ENCODE data around the gene ANKRD24.

The ANKRD24 gene

GRCh38 chr19:4198467-4199126 lies 16.1 kb downstream of the ANKRD24 start:
- in situ Hi-C loops (cut with MboI; ENCODE audit: low sequenced_read_pairs, unreplicated experiment), result no loop called here
- no peak for DNase-seq (ENCODE audit: low spot score)
- no peak for TF ChIP-seq CTCF (IDR thresholded peaks at IDR 0.05; ENCODE audit: borderline replicate concordance, control extremely low read depth, extremely low read depth, insufficient read depth, missing control alignments)

- in situ Hi-C loops (cut with MboI; ENCODE audit: low sequenced_read_pairs, unreplicated experiment), result loop anchor here (10.0 kb wide), 1 partner anchor 215 kb away; the partner anchor contains the start of gene EEF2
- TF ChIP-seq CTCF (IDR thresholded peaks at IDR 0.05; ENCODE audit: borderline replicate concordance, control extremely low read depth, extremely low read depth, insufficient read depth, missing control alignments), result no peak
- DNase-seq (ENCODE audit: low spot score), result no peak
Observed at GRCh38 chr19:4199699-4200293, 17.3 kb downstream of the ANKRD24 start.

- in situ Hi-C loops (cut with MboI; ENCODE audit: low sequenced_read_pairs, unreplicated experiment), result loop anchor here (10.0 kb wide), 1 partner anchor 216 kb away; the partner anchor contains the start of gene EEF2
- DNase-seq (ENCODE audit: low spot score), result no peak
- TF ChIP-seq CTCF (IDR thresholded peaks at IDR 0.05; ENCODE audit: borderline replicate concordance, control extremely low read depth, extremely low read depth, insufficient read depth, missing control alignments), result no peak
Observed at GRCh38 chr19:4200940-4201542, 18.6 kb downstream of the ANKRD24 start.

- DNase-seq (ENCODE audit: low spot score), result no peak
- in situ Hi-C loops (cut with MboI; ENCODE audit: low sequenced_read_pairs, unreplicated experiment), result loop anchor here (10.0 kb wide), 1 partner anchor 217 kb away; the partner anchor contains the start of gene EEF2
- no peak for TF ChIP-seq CTCF (IDR thresholded peaks at IDR 0.05; ENCODE audit: borderline replicate concordance, control extremely low read depth, extremely low read depth, insufficient read depth, missing control alignments)
Observed at GRCh38 chr19:4201798-4202197, 19.3 kb downstream of the ANKRD24 start.

GRCh38 chr19:4206818-4207484 lies 24.5 kb downstream of the ANKRD24 start:
- no peak for DNase-seq (ENCODE audit: low spot score)
- in situ Hi-C loops (cut with MboI; ENCODE audit: low sequenced_read_pairs, unreplicated experiment), result loop anchor here (10.0 kb wide), 1 partner anchor 222 kb away; the partner anchor contains the start of gene EEF2

More at GRCh38 chr19:4206818-4207484, 24.5 kb downstream of the ANKRD24 start:
- TF ChIP-seq CTCF (IDR thresholded peaks at IDR 0.05; ENCODE audit: borderline replicate concordance, control extremely low read depth, extremely low read depth, insufficient read depth, missing control alignments), result no peak

Measured in GM13976 (cell line).